ENCODE results near the gene SERPINE1. TPM values are rescaled to one million over a fixed set of nuclear protein-coding genes. Genes with fewer than 3 reads are reported as not detected.

SERPINE1 gene
- total and polyA plus RNA-seq, 2 of the 13 experiments (the other 11 are each of a cell fraction or from before 2014, with no cell fraction given), result 21.2 to 1,576 TPM

DNA sequence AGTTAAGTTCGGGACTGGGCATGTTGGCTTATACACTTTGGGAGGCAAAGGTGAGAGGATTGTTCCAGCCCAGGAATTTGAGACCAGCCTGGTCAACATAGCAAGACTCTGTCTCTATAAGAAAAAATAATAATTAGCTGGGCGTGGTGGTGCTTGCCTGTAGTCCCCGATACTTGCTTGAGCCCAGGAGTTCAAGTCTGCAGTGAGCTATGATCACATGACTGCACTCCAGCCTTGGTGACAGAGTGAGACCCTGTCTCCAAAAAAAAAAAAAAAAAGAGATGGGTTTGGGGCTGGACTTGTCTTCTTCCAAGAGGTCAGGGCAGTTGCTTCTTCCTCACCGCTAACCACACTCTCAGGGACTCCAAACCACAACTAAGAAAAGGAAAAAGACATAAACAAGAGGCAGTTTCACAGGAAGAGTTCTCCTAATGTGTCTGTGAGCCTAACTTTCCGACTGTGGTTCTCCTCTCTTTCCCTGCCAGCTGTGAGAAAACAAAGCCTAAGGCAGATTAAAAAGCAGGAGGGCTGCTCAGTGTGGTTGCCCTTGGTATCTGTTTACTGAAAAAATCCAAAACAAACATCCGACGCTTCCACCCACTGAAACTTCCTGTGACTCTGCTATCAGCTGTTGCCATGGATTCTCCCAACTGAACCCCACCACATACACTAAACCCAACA, 2.4 kb upstream of the SERPINE1 start (continued):
- TF ChIP-seq, protein P1, sequence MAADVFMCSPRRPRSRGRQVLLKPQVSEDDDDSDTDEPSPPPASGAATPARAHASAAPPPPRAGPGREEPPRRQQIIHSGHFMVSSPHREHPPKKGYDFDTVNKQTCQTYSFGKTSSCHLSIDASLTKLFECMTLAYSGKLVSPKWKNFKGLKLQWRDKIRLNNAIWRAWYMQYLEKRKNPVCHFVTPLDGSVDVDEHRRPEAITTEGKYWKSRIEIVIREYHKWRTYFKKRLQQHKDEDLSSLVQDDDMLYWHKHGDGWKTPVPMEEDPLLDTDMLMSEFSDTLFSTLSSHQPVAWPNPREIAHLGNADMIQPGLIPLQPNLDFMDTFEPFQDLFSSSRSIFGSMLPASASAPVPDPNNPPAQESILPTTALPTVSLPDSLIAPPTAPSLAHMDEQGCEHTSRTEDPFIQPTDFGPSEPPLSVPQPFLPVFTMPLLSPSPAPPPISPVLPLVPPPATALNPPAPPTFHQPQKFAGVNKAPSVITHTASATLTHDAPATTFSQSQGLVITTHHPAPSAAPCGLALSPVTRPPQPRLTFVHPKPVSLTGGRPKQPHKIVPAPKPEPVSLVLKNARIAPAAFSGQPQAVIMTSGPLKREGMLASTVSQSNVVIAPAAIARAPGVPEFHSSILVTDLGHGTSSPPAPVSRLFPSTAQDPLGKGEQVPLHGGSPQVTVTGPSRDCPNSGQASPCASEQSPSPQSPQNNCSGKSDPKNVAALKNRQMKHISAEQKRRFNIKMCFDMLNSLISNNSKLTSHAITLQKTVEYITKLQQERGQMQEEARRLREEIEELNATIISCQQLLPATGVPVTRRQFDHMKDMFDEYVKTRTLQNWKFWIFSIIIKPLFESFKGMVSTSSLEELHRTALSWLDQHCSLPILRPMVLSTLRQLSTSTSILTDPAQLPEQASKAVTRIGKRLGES (CRISPR knock-in tag; IDR thresholded peaks at IDR 0.05; ENCODE audit: borderline replicate concordance), result no peak
- no peak for TF ChIP-seq BRD4 (CRISPR knock-in tag; IDR thresholded peaks at IDR 0.05)
- TF ChIP-seq, protein P2, sequence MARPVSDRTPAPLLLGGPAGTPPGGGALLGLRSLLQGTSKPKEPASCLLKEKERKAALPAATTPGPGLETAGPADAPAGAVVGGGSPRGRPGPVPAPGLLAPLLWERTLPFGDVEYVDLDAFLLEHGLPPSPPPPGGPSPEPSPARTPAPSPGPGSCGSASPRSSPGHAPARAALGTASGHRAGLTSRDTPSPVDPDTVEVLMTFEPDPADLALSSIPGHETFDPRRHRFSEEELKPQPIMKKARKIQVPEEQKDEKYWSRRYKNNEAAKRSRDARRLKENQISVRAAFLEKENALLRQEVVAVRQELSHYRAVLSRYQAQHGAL (CRISPR knock-in tag; IDR thresholded peaks at IDR 0.05; ENCODE audit: not compliant biosample characterization), result no peak

- H2AFZ ChIP-seq (ENCODE audit: low read length), result no peak overlapping the region
- DNase-seq (ENCODE audit: low spot score) (peak; percentile 87), FAIRE-seq (no peak), ATAC-seq (peak; percentile 56)
- H3K36me3 ChIP-seq (replicated peaks in 1 of 2; ENCODE audit: control insufficient read depth in 1 of 2, insufficient read depth in 2 of 2, low read length in 2 of 2), result peaks cover 7 to 21% of the 10 kb centered on the region in 2 experiments; a peak in 4 of 5 replicates
- no TSS peak for BruUV-seq (replicated peaks)
- H3K4me3 ChIP-seq (replicated peaks in 1 of 3; ENCODE audit: insufficient read depth in 1 of 3, low read depth in 2 of 3, low read length in 3 of 3), result peak overlapping the region in 2 of 3 experiments; percentile 76 to 82; a peak in 4 of 6 replicates
- H3K27me3 ChIP-seq (ENCODE audit: control insufficient read depth in 1 of 2, insufficient read depth in 2 of 2, low read length in 2 of 2), result no peaks in the 10 kb centered on the region; a peak in 1 of 5 replicates
- H3K9ac ChIP-seq (ENCODE audit: insufficient read depth, low read depth, low read length), result peak overlapping the region; percentile 77
- intact Hi-C loops (cut with micrococcal nuclease; ENCODE audit: unreplicated experiment) (loop anchor here (2.0 kb wide), 1 partner anchor 25 kb away; no protein-coding TSS in a partner anchor), in situ Hi-C loops (cut with HindIII; ENCODE audit: extremely low pct_ligation_motif_present, low pct_unique_long_range_greater_than_20kb) (no loop called here)
- peak overlapping the region; percentile 88 for H3K4me2 ChIP-seq (ENCODE audit: low read depth, low read length)
- 8% methylated on average over 15 of the region's 15 CpGs for WGBS (ENCODE audit: low lambda C conversion rate)
- H3K79me2 ChIP-seq (ENCODE audit: insufficient read depth, low read length), result peaks cover 12% of the 10 kb centered on the region
- no peaks in the 10 kb centered on the region for H3K9me3 ChIP-seq (ENCODE audit: low read length)
- ChIA-PET CTCF (ENCODE audit: low intra/inter-chr PET ratio, low total read pairs) (interaction anchor here (1.9 kb wide), 1 partner anchor 12 kb away, joined by 9 read pairs; no protein-coding TSS in a partner anchor), POLR2A (interaction anchor here (0.6 to 3.9 kb wide), 20 partner anchors 9 to 698 kb away, joined by 3 to 56 read pairs (median 6); partner anchors contain the start of genes AP1S1, CLDN15, PLOD3 and SRRT)
- H3K27ac ChIP-seq (ENCODE audit: extremely low read length, insufficient read depth, low read length), result peak overlapping the region; percentile 99
- peaks cover 94% of the 10 kb centered on the region for H3K4me1 ChIP-seq (ENCODE audit: insufficient read depth, low read length)
- peaks cover 33% of the 10 kb centered on the region; the same call in 1 of the 2 replicates for H4K20me1 ChIP-seq (ENCODE audit: insufficient read depth, low read length)
- TF ChIP-seq MXD1 (CRISPR knock-in tag; IDR thresholded peaks at IDR 0.05), result 0 out of 2 replicates have a peak, but pooled peaks have one; percentile 46
- no peak for TF ChIP-seq ZZZ3 (CRISPR knock-in tag; IDR thresholded peaks at IDR 0.05; ENCODE audit: borderline replicate concordance)
- peak; percentile 88 for TF ChIP-seq ZNF263 (CRISPR knock-in tag; IDR thresholded peaks at IDR 0.05)
- TF ChIP-seq IKZF5 (CRISPR knock-in tag; IDR thresholded peaks at IDR 0.05), result peak; percentile 71; the same call in 1 of the 2 replicates
- peak; percentile 41; the same call in 1 of the 2 replicates for TF ChIP-seq ELF3 (CRISPR knock-in tag; IDR thresholded peaks at IDR 0.05)
- no peak for TF ChIP-seq ZSCAN31 (CRISPR knock-in tag; IDR thresholded peaks at IDR 0.05; ENCODE audit: low read depth)
- TF ChIP-seq ZNF749 (CRISPR knock-in tag; IDR thresholded peaks at IDR 0.05; ENCODE audit: borderline replicate concordance), result peak; percentile 65
- no peak for TF ChIP-seq MAFG (CRISPR knock-in tag; IDR thresholded peaks at IDR 0.05)
- TF ChIP-seq SOX6 (IDR thresholded peaks at IDR 0.05), result no peak
- no peak for TF ChIP-seq SOX6 (CRISPR knock-in tag; IDR thresholded peaks at IDR 0.05)
- peak; percentile 57; the same call in 1 of the 2 replicates for TF ChIP-seq FOXA1 (IDR thresholded peaks at IDR 0.05)
- TF ChIP-seq FOXA1 (CRISPR knock-in tag; IDR thresholded peaks at IDR 0.05), result peak; percentile 93
- TF ChIP-seq FOXO1 (CRISPR knock-in tag; IDR thresholded peaks at IDR 0.05), result peak; percentile 77; the same call in 1 of the 2 replicates
Observed at GRCh38 chr7:101125989-101126650, 784 bp upstream of the SERPINE1 start.

Data from HepG2 (cell line).